Ishikawa (cell line): ENCODE data around the gene TRAK1.

Source experiments
- CEBPB ChIP-seq: IDR thresholded peaks from 2 replicates; pipeline ENCODE4 v1.6.1; 2012
- CREB1 ChIP-seq: IDR thresholded peaks from 2 replicates; pipeline ENCODE4 v1.6.1; 2012; ENCODE audit warnings: low read depth
- EGR1 ChIP-seq: IDR thresholded peaks from 2 replicates; pipeline ENCODE4 v1.6.1; 2012
- EP300 ChIP-seq: IDR thresholded peaks from 2 replicates; pipeline ENCODE4 v1.6.1; 2012; ENCODE audit warnings: borderline replicate concordance
- FOXM1 ChIP-seq: IDR thresholded peaks from 2 replicates; pipeline ENCODE4 v1.6.1; 2012; ENCODE audit warnings: low read depth, borderline replicate concordance
- NFIC ChIP-seq: IDR thresholded peaks from 2 replicates; pipeline ENCODE4 v1.6.1; 2012
- RAD21 ChIP-seq: IDR thresholded peaks from 2 replicates; pipeline ENCODE4 v1.6.1; 2012; ENCODE audit warnings: low read depth
- TAF1 ChIP-seq: IDR thresholded peaks from 2 replicates; pipeline ENCODE4 v1.6.1; 2012; ENCODE audit warnings: low read depth, mild to moderate bottlenecking
- TCF12 ChIP-seq: IDR thresholded peaks from 2 replicates; pipeline ENCODE4 v1.6.1; 2012; ENCODE audit warnings: low read depth
- TEAD4 ChIP-seq: IDR thresholded peaks from 2 replicates; pipeline ENCODE4 v1.6.1; 2012
- YY1 ChIP-seq: IDR thresholded peaks from 2 replicates; pipeline ENCODE4 v1.6.1; 2012; ENCODE audit warnings: low read depth
- ZBTB7A ChIP-seq: IDR thresholded peaks from 2 replicates; pipeline ENCODE4 v1.6.1; 2012; ENCODE audit warnings: low read depth
- TF ChIP-seq, protein P1 (sequence below): IDR thresholded peaks from 2 replicates; pipeline ENCODE4 v1.6.1; 2012
- TF ChIP-seq, protein P2 (sequence below): IDR thresholded peaks from 2 replicates; pipeline ENCODE4 v1.6.1; 2012
- TF ChIP-seq, protein P3 (sequence below): IDR thresholded peaks from 2 replicates; pipeline ENCODE4 v1.6.1; 2012; ENCODE audit warnings: low read depth, mild to moderate bottlenecking

Gene TRAK1

DNA sequence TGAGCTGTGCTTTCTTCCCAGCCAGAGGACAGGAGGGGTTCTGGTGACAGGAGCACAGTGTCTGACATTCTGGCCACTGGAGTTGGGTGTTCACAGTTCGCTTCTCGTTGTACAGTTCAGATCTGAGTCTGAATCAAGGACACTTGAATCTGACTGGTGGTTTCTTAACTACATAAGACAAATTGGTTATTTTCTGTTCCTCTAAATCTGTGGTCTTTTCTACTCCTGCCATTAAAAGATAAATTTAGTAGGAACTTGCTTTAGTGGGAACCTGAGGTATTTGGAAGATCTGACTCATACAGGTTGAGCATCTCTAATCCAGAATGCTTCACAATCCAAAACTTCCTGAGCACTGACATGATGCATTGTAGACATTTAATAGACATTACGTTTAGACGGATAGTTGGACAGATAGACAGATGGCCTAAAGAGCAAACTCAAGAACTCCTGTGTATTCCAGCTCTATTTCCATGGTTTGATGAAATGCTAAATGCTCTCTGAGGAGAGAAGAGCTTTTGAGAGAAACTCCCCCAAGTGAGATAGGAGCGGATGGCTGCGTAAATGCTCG is 103.9 kb downstream of the TRAK1 start:
- TF ChIP-seq RAD21 (no peak), NFIC (no peak), TAF1 (no peak), FOXM1 (no peak), YY1 (no peak), EGR1 (no peak)
- TF ChIP-seq, protein P1, sequence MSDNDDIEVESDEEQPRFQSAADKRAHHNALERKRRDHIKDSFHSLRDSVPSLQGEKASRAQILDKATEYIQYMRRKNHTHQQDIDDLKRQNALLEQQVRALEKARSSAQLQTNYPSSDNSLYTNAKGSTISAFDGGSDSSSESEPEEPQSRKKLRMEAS: no peak

DNA sequence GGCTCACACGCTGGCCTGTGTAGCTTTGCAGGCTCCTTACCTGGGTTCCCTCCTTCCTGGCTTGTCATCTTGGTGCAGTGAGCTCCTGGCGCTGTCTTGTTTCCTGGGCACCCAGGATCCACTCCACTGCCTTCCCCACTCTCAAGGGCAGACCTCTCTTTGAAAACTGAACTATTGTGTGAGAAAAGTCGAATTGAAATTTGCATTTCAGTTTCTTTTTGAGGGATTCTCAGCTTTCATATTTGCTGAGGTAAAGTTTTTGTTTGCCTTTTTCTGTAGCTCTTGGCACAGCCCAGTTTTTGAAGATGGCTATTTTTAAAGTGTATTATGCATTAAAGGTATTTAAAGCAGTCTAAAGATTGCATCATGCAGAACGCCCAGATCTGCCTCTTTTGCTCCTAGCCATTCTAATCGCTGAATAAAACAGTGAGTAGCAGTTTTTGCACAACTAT is 104.7 kb downstream of the TRAK1 start:
- TF ChIP-seq TCF12 (no peak), YY1 (no peak), RAD21 (no peak)

DNA sequence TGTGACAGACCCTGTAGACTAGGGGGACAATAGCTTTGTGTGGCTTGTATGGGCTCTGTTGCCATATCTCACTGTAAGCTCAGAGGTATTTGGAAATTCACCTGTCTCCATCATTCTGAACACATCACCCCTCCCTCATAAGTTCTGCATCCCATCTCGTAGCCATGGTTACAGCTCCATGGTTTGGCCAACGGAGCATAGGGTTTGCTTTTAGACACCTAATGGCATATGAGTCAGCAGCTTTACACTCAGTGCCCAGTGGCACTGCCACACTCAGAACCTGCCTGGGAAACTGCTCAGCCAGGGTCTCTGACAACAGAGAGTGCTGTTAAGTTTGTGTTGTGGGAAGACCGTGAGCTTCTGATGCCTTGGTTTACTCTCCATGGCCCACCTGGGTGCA is 107.6 kb downstream of the TRAK1 start:
- TF ChIP-seq TAF1 (no peak), TCF12 (no peak), EP300 (no peak), NFIC (no peak), YY1 (no peak), RAD21 (no peak), FOXM1 (no peak)
- TF ChIP-seq, protein P2, sequence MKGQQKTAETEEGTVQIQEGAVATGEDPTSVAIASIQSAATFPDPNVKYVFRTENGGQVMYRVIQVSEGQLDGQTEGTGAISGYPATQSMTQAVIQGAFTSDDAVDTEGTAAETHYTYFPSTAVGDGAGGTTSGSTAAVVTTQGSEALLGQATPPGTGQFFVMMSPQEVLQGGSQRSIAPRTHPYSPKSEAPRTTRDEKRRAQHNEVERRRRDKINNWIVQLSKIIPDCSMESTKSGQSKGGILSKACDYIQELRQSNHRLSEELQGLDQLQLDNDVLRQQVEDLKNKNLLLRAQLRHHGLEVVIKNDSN: no peak

DNA sequence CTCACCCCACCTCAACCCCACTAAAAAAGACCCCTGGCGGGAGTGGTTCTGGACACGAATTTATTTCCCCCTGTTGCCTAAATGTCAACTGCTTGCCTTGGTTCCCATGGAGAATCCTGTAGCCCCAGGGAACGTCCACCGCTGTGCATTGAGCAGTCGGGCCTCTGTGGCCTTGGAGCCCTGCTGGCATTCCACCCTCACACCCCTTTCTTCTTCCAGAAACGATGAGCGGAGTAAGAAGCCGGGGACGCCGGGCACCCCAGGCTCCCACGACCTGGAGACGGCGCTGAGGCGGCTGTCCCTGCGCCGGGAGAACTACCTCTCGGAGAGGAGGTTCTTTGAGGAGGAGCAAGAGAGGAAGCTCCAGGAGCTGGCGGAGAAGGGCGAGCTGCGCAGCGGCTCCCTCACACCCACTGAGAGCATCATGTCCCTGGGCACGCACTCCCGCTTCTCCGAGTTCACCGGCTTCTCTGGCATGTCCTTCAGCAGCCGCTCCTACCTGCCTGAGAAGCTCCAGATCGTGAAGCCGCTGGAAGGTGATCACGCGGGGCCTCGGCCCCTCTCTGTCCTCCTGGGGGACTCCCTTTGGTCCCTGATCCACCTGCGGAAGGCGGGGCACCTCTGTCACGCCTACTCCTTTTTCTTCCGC is 111.2 kb downstream of the TRAK1 start:
- TF ChIP-seq, protein P1: no peak
- no peak for TF ChIP-seq RAD21

DNA sequence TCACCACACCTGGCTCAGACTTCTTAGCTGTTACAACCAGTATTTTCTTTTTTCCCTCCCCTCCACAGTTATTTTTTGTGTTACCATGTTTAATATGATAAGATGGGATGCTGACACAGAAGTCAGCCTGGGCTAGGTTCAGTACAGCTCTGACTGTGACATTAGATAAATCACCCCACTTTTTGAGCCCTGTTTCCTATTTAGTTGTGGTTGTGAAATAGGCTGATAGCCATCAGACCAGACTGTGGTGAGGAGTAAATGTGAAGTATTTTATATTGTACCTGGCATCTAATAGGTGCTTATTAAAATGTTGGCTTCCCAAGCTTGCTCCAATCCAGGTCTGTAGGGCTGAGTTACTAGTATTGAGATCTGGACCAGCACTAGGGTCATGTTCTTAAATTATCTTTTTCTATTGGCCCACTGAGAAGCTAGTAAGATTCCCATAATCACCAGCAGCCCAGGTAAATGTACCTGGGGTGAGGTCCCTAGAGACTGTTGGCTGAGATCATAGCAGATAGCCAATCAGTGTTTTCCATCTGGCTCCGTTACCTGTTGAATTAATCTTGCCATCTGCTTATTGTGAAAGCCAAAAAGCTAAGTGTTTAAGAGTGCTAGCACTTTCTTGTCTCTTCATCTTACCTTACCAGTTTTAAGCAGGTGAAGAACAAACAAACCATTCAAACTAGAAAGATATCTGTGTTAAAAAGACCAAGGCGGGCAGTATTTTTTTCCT is 113.9 kb downstream of the TRAK1 start:
- no peak for TF ChIP-seq NFIC
- TF ChIP-seq ZBTB7A: no peak
- TF ChIP-seq, protein P2: no peak
- TF ChIP-seq RAD21: no peak
- TF ChIP-seq EGR1: no peak
- no peak for TF ChIP-seq YY1
- no peak for TF ChIP-seq CREB1
- TF ChIP-seq, protein P1: no peak
- TF ChIP-seq, protein P3, sequence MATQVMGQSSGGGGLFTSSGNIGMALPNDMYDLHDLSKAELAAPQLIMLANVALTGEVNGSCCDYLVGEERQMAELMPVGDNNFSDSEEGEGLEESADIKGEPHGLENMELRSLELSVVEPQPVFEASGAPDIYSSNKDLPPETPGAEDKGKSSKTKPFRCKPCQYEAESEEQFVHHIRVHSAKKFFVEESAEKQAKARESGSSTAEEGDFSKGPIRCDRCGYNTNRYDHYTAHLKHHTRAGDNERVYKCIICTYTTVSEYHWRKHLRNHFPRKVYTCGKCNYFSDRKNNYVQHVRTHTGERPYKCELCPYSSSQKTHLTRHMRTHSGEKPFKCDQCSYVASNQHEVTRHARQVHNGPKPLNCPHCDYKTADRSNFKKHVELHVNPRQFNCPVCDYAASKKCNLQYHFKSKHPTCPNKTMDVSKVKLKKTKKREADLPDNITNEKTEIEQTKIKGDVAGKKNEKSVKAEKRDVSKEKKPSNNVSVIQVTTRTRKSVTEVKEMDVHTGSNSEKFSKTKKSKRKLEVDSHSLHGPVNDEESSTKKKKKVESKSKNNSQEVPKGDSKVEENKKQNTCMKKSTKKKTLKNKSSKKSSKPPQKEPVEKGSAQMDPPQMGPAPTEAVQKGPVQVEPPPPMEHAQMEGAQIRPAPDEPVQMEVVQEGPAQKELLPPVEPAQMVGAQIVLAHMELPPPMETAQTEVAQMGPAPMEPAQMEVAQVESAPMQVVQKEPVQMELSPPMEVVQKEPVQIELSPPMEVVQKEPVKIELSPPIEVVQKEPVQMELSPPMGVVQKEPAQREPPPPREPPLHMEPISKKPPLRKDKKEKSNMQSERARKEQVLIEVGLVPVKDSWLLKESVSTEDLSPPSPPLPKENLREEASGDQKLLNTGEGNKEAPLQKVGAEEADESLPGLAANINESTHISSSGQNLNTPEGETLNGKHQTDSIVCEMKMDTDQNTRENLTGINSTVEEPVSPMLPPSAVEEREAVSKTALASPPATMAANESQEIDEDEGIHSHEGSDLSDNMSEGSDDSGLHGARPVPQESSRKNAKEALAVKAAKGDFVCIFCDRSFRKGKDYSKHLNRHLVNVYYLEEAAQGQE: no peak
- TF ChIP-seq FOXM1: no peak
- no peak for TF ChIP-seq CEBPB
- no peak for TF ChIP-seq TCF12
- no peak for TF ChIP-seq EP300
- TF ChIP-seq TEAD4: no peak
- no peak for TF ChIP-seq TAF1

DNA sequence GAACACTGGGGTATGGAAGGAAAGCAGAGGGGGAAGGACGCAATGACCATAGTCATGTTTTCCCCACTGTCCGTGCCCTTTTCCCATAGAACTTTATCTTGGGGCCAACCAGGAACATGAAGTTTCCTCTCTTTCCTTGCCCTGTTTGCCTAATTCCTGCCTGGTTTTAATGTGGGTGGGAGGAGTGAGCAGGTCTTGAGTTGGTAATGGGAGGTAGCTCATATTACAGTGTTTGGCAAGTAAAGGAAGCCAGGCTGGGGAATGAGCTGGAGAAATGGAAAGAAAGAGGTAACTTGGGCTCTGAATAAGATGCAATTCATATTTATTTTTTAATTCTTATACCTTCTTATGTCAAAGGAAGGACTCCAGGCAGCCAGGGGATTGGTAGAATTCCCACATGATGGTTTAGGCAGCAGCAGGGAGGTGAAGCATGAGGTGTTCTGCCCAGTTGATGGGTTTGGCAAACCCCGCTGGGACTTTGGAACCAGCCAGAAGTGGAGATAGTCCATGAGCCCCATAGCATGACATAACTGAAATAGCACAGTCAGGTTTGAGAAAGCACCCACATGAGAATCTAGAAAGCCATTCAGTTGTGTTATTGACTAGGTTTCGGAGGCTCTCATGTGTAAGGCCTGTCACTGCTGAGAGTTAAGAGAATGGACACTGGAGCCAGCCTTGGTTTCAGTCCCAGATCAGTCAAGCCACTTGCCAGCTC is 114.8 kb downstream of the TRAK1 start:
- no peak for TF ChIP-seq CREB1
- no peak for TF ChIP-seq TCF12

DNA sequence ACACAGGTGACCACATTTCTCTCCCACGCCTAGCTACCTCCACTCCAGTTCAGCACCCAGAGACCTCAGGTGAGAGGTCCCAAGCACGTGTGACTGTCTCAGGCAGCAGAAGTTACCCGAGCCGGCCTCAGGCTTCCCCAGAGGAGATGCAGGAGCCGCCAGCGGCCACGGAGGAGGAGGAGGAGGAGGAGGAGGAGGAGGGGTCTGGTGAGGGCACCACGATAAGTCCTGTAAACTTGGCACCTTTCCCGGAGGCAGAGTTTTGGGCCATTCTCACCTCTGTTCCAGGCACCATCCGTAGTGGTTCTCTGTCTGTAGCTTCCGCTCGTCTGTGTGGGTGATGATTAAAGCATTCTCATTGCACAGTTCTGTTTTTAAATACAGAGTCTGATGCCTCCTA is 118.8 kb downstream of the TRAK1 start:
- TF ChIP-seq CEBPB: no peak
- no peak for TF ChIP-seq EGR1
- TF ChIP-seq, protein P3: no peak
- TF ChIP-seq ZBTB7A: no peak
- TF ChIP-seq TCF12: no peak
- TF ChIP-seq EP300: no peak
